ENCODE data around the gene CNNM1. TPM values are rescaled to one million over a fixed set of nuclear protein-coding genes. Genes with fewer than 3 reads are reported as not detected.

CNNM1 gene
- total RNA-seq, 1 donor from 2014 or later, result 2.5 TPM

DNA sequence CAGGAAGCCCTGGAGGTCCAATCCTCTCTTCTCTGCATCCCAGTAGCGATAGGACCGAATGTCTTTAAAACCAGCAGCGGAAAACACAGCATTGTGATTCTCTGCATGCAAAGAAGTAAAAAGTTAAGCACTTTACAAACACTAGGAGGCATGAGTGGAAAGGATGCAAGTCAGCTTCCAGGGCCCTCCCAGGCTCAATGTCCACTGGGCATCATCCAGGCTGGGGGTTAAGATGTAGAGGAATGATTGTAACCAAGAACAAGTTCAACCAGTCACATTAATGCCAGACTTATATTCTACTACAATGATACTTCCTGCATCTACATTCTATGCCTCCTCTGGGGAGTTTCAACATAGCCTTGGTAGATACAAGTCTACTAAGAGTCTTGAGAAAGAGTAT, 77.0 kb downstream of the CNNM1 start:
- Mint-ChIP-seq H3K9me3 (ENCODE audit: unreplicated experiment) (no peaks in the 10 kb centered on the region), H3K27ac (ENCODE audit: unreplicated experiment) (no peak overlapping the region), H3K36me3 (ENCODE audit: low read depth, unreplicated experiment) (peaks cover 34% of the 10 kb centered on the region), H3K27me3 (ENCODE audit: low read depth, unreplicated experiment) (no peaks in the 10 kb centered on the region), H3K4me1 (ENCODE audit: low read depth, unreplicated experiment) (no peaks in the 10 kb centered on the region), H3K4me3 (ENCODE audit: unreplicated experiment) (no peak overlapping the region)
- FAIRE-seq, result no peak
- no peak overlapping the region for H3K4me3 ChIP-seq (ENCODE audit: insufficient read depth, low read depth, low read length)
- H3K27me3 ChIP-seq (ENCODE audit: insufficient read depth, low read length), result no peaks in the 10 kb centered on the region
- DNase-seq (ENCODE audit: low read depth), result no peak
- H3K9me3 ChIP-seq (ENCODE audit: insufficient read depth, low read depth, low read length), result no peaks in the 10 kb centered on the region
- peaks cover 8% of the 10 kb centered on the region for H3K36me3 ChIP-seq (ENCODE audit: insufficient read depth, low read length)
- no peak for TF ChIP-seq EZH2 (IDR thresholded peaks at IDR 0.05; ENCODE audit: insufficient read depth, low read length)
- TF ChIP-seq, protein P1, sequence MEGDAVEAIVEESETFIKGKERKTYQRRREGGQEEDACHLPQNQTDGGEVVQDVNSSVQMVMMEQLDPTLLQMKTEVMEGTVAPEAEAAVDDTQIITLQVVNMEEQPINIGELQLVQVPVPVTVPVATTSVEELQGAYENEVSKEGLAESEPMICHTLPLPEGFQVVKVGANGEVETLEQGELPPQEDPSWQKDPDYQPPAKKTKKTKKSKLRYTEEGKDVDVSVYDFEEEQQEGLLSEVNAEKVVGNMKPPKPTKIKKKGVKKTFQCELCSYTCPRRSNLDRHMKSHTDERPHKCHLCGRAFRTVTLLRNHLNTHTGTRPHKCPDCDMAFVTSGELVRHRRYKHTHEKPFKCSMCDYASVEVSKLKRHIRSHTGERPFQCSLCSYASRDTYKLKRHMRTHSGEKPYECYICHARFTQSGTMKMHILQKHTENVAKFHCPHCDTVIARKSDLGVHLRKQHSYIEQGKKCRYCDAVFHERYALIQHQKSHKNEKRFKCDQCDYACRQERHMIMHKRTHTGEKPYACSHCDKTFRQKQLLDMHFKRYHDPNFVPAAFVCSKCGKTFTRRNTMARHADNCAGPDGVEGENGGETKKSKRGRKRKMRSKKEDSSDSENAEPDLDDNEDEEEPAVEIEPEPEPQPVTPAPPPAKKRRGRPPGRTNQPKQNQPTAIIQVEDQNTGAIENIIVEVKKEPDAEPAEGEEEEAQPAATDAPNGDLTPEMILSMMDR (IDR thresholded peaks at IDR 0.05; ENCODE audit: insufficient read depth, low read depth, low read length), result no peak
- H3K4me1 ChIP-seq (ENCODE audit: insufficient read depth, low read length), result no peaks in the 10 kb centered on the region
- no peak overlapping the region for H3K27ac ChIP-seq (ENCODE audit: low read depth, low read length)
- H3K4me2 ChIP-seq (ENCODE audit: low read length), result no peak overlapping the region
- no peaks in the 10 kb centered on the region for H4K20me1 ChIP-seq (ENCODE audit: insufficient read depth, low read length)
- H3K79me2 ChIP-seq (ENCODE audit: insufficient read depth, low read length), result peaks cover 4% of the 10 kb centered on the region
- H3K9ac ChIP-seq (ENCODE audit: low read length), result no peak overlapping the region
- H2AFZ ChIP-seq (ENCODE audit: low read depth, low read length), result no peak overlapping the region

DNA sequence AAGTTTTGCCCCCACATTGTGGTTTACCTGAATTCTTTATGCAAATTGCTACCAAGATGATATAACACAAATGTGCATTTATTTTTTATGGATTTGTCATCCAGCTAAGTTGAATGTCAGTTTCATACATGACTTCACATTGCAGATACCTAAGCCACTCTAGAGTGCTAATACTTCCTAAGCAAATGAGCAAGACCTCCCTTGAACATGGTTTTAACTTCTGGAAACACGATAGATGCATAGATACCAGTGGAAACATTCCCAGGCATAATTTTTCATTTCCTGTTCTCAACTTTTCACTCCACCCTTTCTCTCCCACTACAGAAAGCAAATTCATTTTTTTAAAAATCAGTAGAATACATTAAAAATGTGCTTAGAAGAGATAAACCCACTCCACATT, 81.0 kb downstream of the CNNM1 start:
- Histone ChIP-seq H2AFZ (ENCODE audit: low read depth, low read length) (no peak overlapping the region), H3K79me2 (ENCODE audit: insufficient read depth, low read length) (peaks cover 4% of the 10 kb centered on the region), H3K4me1 (ENCODE audit: insufficient read depth, low read length) (no peaks in the 10 kb centered on the region), H3K4me3 (ENCODE audit: insufficient read depth, low read depth, low read length) (no peak overlapping the region), H4K20me1 (ENCODE audit: insufficient read depth, low read length) (peaks cover 6% of the 10 kb centered on the region), H3K27ac (ENCODE audit: low read depth, low read length) (no peak overlapping the region), H3K27me3 (ENCODE audit: insufficient read depth, low read length) (no peaks in the 10 kb centered on the region), H3K9me3 (ENCODE audit: insufficient read depth, low read depth, low read length) (no peaks in the 10 kb centered on the region), H3K9ac (ENCODE audit: low read length) (no peak overlapping the region), H3K36me3 (ENCODE audit: insufficient read depth, low read length) (peaks cover 8% of the 10 kb centered on the region), H3K4me2 (ENCODE audit: low read length) (no peak overlapping the region)
- TF ChIP-seq EZH2 (IDR thresholded peaks at IDR 0.05; ENCODE audit: insufficient read depth, low read length), result no peak
- TF ChIP-seq, protein P1 (IDR thresholded peaks at IDR 0.05; ENCODE audit: insufficient read depth, low read depth, low read length), result no peak
- Mint-ChIP-seq H3K4me3 (ENCODE audit: unreplicated experiment) (no peak overlapping the region), H3K4me1 (ENCODE audit: low read depth, unreplicated experiment) (no peaks in the 10 kb centered on the region), H3K27ac (ENCODE audit: unreplicated experiment) (no peak overlapping the region), H3K36me3 (ENCODE audit: low read depth, unreplicated experiment) (peaks cover 16% of the 10 kb centered on the region), H3K27me3 (ENCODE audit: low read depth, unreplicated experiment) (no peaks in the 10 kb centered on the region), H3K9me3 (ENCODE audit: unreplicated experiment) (no peaks in the 10 kb centered on the region)
- no peak for FAIRE-seq
- DNase-seq (ENCODE audit: low read depth), result no peak

GRCh38 chr10:99410876-99411275, 81.7 kb downstream of the CNNM1 start:
- H4K20me1 ChIP-seq (ENCODE audit: insufficient read depth, low read length), result peaks cover 6% of the 10 kb centered on the region
- no peak for FAIRE-seq
- no peaks in the 10 kb centered on the region for H3K27me3 ChIP-seq (ENCODE audit: insufficient read depth, low read length)
- peaks cover 3% of the 10 kb centered on the region for H3K36me3 ChIP-seq (ENCODE audit: insufficient read depth, low read length)
- no peak overlapping the region for H3K4me2 ChIP-seq (ENCODE audit: low read length)
- Mint-ChIP-seq H3K36me3 (ENCODE audit: low read depth, unreplicated experiment) (peaks cover 12% of the 10 kb centered on the region), H3K4me1 (ENCODE audit: low read depth, unreplicated experiment) (no peaks in the 10 kb centered on the region), H3K9me3 (ENCODE audit: unreplicated experiment) (no peaks in the 10 kb centered on the region), H3K27me3 (ENCODE audit: low read depth, unreplicated experiment) (no peaks in the 10 kb centered on the region), H3K4me3 (ENCODE audit: unreplicated experiment) (no peak overlapping the region), H3K27ac (ENCODE audit: unreplicated experiment) (no peak overlapping the region)
- no peak overlapping the region for H2AFZ ChIP-seq (ENCODE audit: low read depth, low read length)
- TF ChIP-seq, protein P1 (IDR thresholded peaks at IDR 0.05; ENCODE audit: insufficient read depth, low read depth, low read length), result no peak
- TF ChIP-seq EZH2 (IDR thresholded peaks at IDR 0.05; ENCODE audit: insufficient read depth, low read length), result no peak
- DNase-seq (ENCODE audit: low read depth), result no peak
- H3K9me3 ChIP-seq (ENCODE audit: insufficient read depth, low read depth, low read length), result no peaks in the 10 kb centered on the region
- no peak overlapping the region for H3K9ac ChIP-seq (ENCODE audit: low read length)
- no peak overlapping the region for H3K4me3 ChIP-seq (ENCODE audit: insufficient read depth, low read depth, low read length)
- no peak overlapping the region for H3K27ac ChIP-seq (ENCODE audit: low read depth, low read length)
- no peaks in the 10 kb centered on the region for H3K4me1 ChIP-seq (ENCODE audit: insufficient read depth, low read length)
- peaks cover 4% of the 10 kb centered on the region for H3K79me2 ChIP-seq (ENCODE audit: insufficient read depth, low read length)

All from astrocyte (in vitro differentiated cells and primary cell).